ENCODE data around the gene TMUB1. TPM values are rescaled to one million over a fixed set of nuclear protein-coding genes. Genes with fewer than 3 reads are reported as not detected.
A peak's percentile ranks its signal among the peaks of the same experiment; 100 is the strongest.

Gene TMUB1
- total and polyA plus RNA-seq, 9 of the 15 experiments (the other 6 are each of a cell fraction or from before 2014, with no cell fraction given) = 0.14 to 241 (median 74.1) TPM

DNA sequence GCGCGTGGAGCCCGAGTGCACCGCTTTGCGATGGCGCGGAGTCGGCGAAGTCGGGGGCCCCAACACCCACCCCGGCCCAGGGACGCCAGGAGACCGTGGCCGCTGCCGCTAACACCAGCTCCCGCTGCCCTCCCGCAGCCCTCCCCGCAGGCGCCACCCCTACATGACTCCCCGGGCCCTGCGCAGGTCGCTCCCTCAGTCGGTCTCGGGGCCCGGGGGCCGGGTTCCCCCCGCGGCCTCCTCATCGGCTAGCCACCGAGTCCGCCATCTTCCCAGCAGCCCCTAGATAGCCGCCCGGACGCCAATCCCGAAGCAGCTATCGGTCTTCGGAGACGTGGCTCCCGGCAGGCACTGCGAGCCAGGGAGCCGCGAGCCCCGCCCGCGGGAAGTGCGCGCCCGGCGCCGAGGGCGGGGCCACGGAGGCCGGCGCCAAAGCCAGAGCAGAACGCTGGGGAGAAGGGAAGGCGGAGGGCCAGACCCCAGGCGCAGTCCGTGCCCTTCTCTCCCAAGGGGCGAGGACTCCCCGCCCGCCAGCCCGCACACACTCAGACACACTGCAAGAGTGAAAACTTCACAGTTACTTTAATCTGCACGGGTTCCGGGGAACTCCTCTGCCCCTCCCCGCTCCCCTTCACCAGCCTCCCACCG is 2.6 kb downstream of the TMUB1 start, which contains the start of gene FASTK (continued):
- TF ChIP-seq, protein P1, sequence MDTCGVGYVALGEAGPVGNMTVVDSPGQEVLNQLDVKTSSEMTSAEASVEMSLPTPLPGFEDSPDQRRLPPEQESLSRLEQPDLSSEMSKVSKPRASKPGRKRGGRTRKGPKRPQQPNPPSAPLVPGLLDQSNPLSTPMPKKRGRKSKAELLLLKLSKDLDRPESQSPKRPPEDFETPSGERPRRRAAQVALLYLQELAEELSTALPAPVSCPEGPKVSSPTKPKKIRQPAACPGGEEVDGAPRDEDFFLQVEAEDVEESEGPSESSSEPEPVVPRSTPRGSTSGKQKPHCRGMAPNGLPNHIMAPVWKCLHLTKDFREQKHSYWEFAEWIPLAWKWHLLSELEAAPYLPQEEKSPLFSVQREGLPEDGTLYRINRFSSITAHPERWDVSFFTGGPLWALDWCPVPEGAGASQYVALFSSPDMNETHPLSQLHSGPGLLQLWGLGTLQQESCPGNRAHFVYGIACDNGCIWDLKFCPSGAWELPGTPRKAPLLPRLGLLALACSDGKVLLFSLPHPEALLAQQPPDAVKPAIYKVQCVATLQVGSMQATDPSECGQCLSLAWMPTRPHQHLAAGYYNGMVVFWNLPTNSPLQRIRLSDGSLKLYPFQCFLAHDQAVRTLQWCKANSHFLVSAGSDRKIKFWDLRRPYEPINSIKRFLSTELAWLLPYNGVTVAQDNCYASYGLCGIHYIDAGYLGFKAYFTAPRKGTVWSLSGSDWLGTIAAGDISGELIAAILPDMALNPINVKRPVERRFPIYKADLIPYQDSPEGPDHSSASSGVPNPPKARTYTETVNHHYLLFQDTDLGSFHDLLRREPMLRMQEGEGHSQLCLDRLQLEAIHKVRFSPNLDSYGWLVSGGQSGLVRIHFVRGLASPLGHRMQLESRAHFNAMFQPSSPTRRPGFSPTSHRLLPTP (IDR thresholded peaks at IDR 0.05; ENCODE audit: borderline replicate concordance, extremely low read depth, insufficient read length) = no peak
- TF ChIP-seq LARP7 (IDR thresholded peaks at IDR 0.05) (no peak), HLTF (IDR thresholded peaks at IDR 0.05) (no peak), EP400 (IDR thresholded peaks at IDR 0.05) (no peak), ZNF408 (CRISPR knock-in tag; IDR thresholded peaks at IDR 0.05; ENCODE audit: low read depth) (no peak), KLF10 (CRISPR knock-in tag; IDR thresholded peaks at IDR 0.05) (no peak), ZBTB8A (IDR thresholded peaks at IDR 0.05; ENCODE audit: partially characterized antibody) (no peak), TCF7L2 (IDR thresholded peaks at IDR 0.05; ENCODE audit: low read depth, low read length) (no peak), MTA2 (IDR thresholded peaks at IDR 0.05; ENCODE audit: low read depth) (no peak), NCOA1 (IDR thresholded peaks at IDR 0.05; ENCODE audit: low read depth) (no peak), HDAC2 (IDR thresholded peaks at IDR 0.05) (no peak), NCOA2 (IDR thresholded peaks at IDR 0.05; ENCODE audit: partially characterized antibody in 2 of 2) (no peak), ZNF121 (CRISPR knock-in tag; conservative IDR thresholded peaks at IDR 0.05) (no peak), SOX6 (IDR thresholded peaks at IDR 0.05) (peak; percentile 63; the same call in 1 of the 2 replicates), ZNF143 (CRISPR knock-in tag; IDR thresholded peaks at IDR 0.05) (peak; percentile 82), KDM1A (IDR thresholded peaks at IDR 0.05) (no peak), ZBTB1 (CRISPR knock-in tag; IDR thresholded peaks at IDR 0.05; ENCODE audit: borderline replicate concordance, low read depth) (no peak; the same call in 1 of the 2 replicates), HNRNPLL (IDR thresholded peaks at IDR 0.05; ENCODE audit: low read depth, low read length, poor library complexity, severe bottlenecking) (peak; percentile 61), DNMT1 (IDR thresholded peaks at IDR 0.05) (0 out of 2 replicates have a peak, but pooled peaks have one; percentile 43), ZNF717 (CRISPR knock-in tag; IDR thresholded peaks at IDR 0.05) (no peak)
- TF ChIP-seq, protein P2, sequence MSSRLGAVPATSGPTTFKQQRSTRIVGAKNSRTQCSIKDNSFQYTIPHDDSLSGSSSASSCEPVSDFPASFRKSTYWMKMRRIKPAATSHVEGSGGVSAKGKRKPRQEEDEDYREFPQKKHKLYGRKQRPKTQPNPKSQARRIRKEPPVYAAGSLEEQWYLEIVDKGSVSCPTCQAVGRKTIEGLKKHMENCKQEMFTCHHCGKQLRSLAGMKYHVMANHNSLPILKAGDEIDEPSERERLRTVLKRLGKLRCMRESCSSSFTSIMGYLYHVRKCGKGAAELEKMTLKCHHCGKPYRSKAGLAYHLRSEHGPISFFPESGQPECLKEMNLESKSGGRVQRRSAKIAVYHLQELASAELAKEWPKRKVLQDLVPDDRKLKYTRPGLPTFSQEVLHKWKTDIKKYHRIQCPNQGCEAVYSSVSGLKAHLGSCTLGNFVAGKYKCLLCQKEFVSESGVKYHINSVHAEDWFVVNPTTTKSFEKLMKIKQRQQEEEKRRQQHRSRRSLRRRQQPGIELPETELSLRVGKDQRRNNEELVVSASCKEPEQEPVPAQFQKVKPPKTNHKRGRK (tag; IDR thresholded peaks at IDR 0.05) = no peak
- TF ChIP-seq, protein P3, sequence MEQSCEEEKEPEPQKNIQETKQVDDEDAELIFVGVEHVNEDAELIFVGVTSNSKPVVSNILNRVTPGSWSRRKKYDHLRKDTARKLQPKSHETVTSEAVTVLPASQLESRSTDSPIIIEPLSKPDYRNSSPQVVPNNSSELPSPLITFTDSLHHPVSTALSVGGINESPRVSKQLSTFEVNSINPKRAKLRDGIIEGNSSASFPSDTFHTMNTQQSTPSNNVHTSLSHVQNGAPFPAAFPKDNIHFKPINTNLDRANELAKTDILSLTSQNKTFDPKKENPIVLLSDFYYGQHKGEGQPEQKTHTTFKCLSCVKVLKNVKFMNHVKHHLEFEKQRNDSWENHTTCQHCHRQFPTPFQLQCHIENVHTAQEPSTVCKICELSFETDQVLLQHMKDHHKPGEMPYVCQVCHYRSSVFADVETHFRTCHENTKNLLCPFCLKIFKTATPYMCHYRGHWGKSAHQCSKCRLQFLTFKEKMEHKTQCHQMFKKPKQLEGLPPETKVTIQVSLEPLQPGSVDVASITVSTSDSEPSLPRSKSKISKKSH (CRISPR knock-in tag; IDR thresholded peaks at IDR 0.05) = no peak
- TF ChIP-seq, protein P4, sequence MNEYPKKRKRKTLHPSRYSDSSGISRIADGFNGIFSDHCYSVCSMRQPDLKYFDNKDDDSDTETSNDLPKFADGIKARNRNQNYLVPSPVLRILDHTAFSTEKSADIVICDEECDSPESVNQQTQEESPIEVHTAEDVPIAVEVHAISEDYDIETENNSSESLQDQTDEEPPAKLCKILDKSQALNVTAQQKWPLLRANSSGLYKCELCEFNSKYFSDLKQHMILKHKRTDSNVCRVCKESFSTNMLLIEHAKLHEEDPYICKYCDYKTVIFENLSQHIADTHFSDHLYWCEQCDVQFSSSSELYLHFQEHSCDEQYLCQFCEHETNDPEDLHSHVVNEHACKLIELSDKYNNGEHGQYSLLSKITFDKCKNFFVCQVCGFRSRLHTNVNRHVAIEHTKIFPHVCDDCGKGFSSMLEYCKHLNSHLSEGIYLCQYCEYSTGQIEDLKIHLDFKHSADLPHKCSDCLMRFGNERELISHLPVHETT (CRISPR knock-in tag; conservative IDR thresholded peaks at IDR 0.05 in 1 of 2, IDR thresholded peaks at IDR 0.05 in 1 of 2) = peak in 1 of 2 experiments; percentile 95; a peak in 2 of 4 replicates

Data from K562 (cell line).